Vagina (tissue), 2 donors: Measurements from ENCODE around the gene ITGA2B.
"Not testable (repeated sequence)": the region's sequence is repeated elsewhere in the genome, so short reads cannot be mapped to it uniquely, and the experiment has no call there.

Source experiments
- POLR2A ChIP-seq, 2 donors: fragments of 450-650 bp; IDR thresholded peaks; one replicate each; pipeline ENCODE4 v1.6.1; 2017; ENCODE audit warnings: antibody characterized with exemption in 2 of 2, mild to moderate bottlenecking in 2 of 2, moderate library complexity in 2 of 2
- POLR2AphosphoS5 ChIP-seq, 2 donors: sonication (generic); formaldehyde crosslinking; IDR thresholded peaks; one replicate each; pipeline ENCODE4 v1.9.0; 2017; ENCODE audit warnings: antibody characterized with exemption in 2 of 2, mild to moderate bottlenecking in 2 of 2, low read depth in 1 of 2; ENCODE audit not compliant: insufficient read depth in 1 of 2
- TF ChIP-seq, protein P1 (sequence below), 3 experiments: fragments of 450-650 bp in 2 of 3; fragments of 200-600 bp in 1 of 3; sonication (generic) in 1 of 3; IDR thresholded peaks; one replicate each; pipeline ENCODE4 v1.5.1; 2017 to 2019; ENCODE audit warnings: antibody characterized with exemption in 3 of 3, mild to moderate bottlenecking in 2 of 3, moderate library complexity in 2 of 3

DNA sequence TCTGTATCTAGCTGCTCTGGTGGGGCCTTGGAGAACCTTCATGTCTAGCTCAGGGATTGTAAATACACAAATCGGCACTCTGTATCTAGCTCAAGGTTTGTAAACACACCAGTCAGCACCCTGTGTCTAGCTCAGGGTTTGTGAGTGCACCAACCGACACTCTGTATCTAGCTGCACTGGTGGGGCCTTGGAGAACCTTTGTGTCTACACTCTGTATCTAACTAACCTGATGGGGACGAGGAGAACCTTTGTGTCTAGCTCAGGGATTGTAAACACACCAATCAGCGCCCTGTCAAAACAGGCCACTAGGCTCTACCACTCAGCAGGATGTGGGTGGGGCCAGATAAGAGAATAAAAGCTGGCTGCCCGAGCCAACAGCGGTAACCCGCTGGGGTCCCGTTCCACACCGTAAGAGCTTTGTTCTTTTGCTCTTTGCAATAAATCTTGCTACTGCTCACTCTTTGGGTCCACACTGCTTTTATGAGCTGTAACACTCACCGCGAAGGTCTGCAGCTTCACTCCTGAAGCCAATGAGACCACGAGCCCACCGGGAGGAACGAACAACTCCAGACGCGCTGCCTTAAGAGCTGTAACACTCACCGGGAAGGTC is 19.9 kb downstream of the ITGA2B start:
- not testable (repeated sequence) for TF ChIP-seq POLR2AphosphoS5 (IDR thresholded peaks at IDR 0.05; ENCODE audit: insufficient read depth in 1 of 2, low read depth in 1 of 2); POLR2A (IDR thresholded peaks at IDR 0.05)
- TF ChIP-seq, protein P1, sequence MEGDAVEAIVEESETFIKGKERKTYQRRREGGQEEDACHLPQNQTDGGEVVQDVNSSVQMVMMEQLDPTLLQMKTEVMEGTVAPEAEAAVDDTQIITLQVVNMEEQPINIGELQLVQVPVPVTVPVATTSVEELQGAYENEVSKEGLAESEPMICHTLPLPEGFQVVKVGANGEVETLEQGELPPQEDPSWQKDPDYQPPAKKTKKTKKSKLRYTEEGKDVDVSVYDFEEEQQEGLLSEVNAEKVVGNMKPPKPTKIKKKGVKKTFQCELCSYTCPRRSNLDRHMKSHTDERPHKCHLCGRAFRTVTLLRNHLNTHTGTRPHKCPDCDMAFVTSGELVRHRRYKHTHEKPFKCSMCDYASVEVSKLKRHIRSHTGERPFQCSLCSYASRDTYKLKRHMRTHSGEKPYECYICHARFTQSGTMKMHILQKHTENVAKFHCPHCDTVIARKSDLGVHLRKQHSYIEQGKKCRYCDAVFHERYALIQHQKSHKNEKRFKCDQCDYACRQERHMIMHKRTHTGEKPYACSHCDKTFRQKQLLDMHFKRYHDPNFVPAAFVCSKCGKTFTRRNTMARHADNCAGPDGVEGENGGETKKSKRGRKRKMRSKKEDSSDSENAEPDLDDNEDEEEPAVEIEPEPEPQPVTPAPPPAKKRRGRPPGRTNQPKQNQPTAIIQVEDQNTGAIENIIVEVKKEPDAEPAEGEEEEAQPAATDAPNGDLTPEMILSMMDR (IDR thresholded peaks at IDR 0.05): not testable (repeated sequence)
